Activated naive CD8-positive, alpha-beta T cell treated with anti-CD3 and anti-CD28 coated beads, Interleukin-2, amount 50 U/mL, for 24 hours (primary cell): Measurements from ENCODE around the gene ZNF185.

Source experiments
- ATAC-seq: fragments of 150-1000 bp; cut with Tn5 transposase; one replicate; pipeline ENCODE4 v1.10.0; 2021
- DNase-seq: peaks from one replicate; pipeline ENCODE4 v3.0.0; 2021
- H3K27ac Mint-ChIP-seq: one replicate; pipeline ENCODE4 v1.8.0; 2021; ENCODE audit warnings: mild to moderate bottlenecking, mixed read lengths
- H3K27me3 Mint-ChIP-seq: one replicate; pipeline ENCODE4 v1.8.0; 2021; ENCODE audit warnings: mixed read lengths
- H3K36me3 Mint-ChIP-seq: one replicate; pipeline ENCODE4 v1.8.0; 2021; ENCODE audit warnings: low read depth, mixed read lengths
- H3K4me1 Mint-ChIP-seq: one replicate; pipeline ENCODE4 v1.8.0; 2021; ENCODE audit warnings: mixed read lengths
- H3K4me3 Mint-ChIP-seq: one replicate; pipeline ENCODE4 v1.8.0; 2021; ENCODE audit warnings: mild to moderate bottlenecking, moderate library complexity, mixed read lengths
- H3K9me3 Mint-ChIP-seq: one replicate; pipeline ENCODE4 v1.8.0; 2021; ENCODE audit warnings: mixed read lengths

The ZNF185 gene

GRCh38 chrX:152884171-152884570 is 13.7 kb upstream of the ZNF185 start:
- DNase-seq, result no peak
- Mint-ChIP-seq H3K9me3 (no peaks in the 10 kb centered on the region), H3K27ac (no peak overlapping the region), H3K4me3 (no peak overlapping the region), H3K36me3 (no peaks in the 10 kb centered on the region), H3K4me1 (no peaks in the 10 kb centered on the region), H3K27me3 (peaks cover 4% of the 10 kb centered on the region)
- no peak for ATAC-seq

- DNase-seq, result no peak
- H3K4me1 Mint-ChIP-seq, result no peaks in the 10 kb centered on the region
Measured at GRCh38 chrX:152886716-152887115, 11.2 kb upstream of the ZNF185 start.

GRCh38 chrX:152892499-152892898 is 5.4 kb upstream of the ZNF185 start:
- ATAC-seq (no peak), DNase-seq (no peak)
- no peak overlapping the region for H3K4me3 Mint-ChIP-seq
- peaks cover 27% of the 10 kb centered on the region for H3K27me3 Mint-ChIP-seq
- no peaks in the 10 kb centered on the region for H3K4me1 Mint-ChIP-seq
- no peaks in the 10 kb centered on the region for H3K36me3 Mint-ChIP-seq
- no peaks in the 10 kb centered on the region for H3K9me3 Mint-ChIP-seq
- no peak overlapping the region for H3K27ac Mint-ChIP-seq

More at GRCh38 chrX:152886716-152887115, 11.2 kb upstream of the ZNF185 start:
- H3K27ac Mint-ChIP-seq, result no peak overlapping the region
- no peak for ATAC-seq
- no peaks in the 10 kb centered on the region for H3K36me3 Mint-ChIP-seq
- no peak overlapping the region for H3K4me3 Mint-ChIP-seq
- peaks cover 20% of the 10 kb centered on the region for H3K27me3 Mint-ChIP-seq
- H3K9me3 Mint-ChIP-seq, result no peaks in the 10 kb centered on the region

GRCh38 chrX:152892999-152893891 is 4.6 kb upstream of the ZNF185 start:
- Mint-ChIP-seq H3K27ac (no peak overlapping the region), H3K4me1 (no peaks in the 10 kb centered on the region), H3K9me3 (no peaks in the 10 kb centered on the region), H3K36me3 (no peaks in the 10 kb centered on the region), H3K27me3 (peaks cover 27% of the 10 kb centered on the region), H3K4me3 (no peak overlapping the region)
- ATAC-seq (no peak), DNase-seq (no peak)

GRCh38 chrX:152893980-152894610 is 3.8 kb upstream of the ZNF185 start:
- Mint-ChIP-seq H3K4me3 (no peak overlapping the region), H3K9me3 (no peaks in the 10 kb centered on the region), H3K4me1 (no peaks in the 10 kb centered on the region), H3K27me3 (peaks cover 29% of the 10 kb centered on the region), H3K27ac (no peak overlapping the region), H3K36me3 (no peaks in the 10 kb centered on the region)
- DNase-seq (no peak), ATAC-seq (no peak)

- Mint-ChIP-seq H3K9me3 (no peaks in the 10 kb centered on the region), H3K4me1 (no peaks in the 10 kb centered on the region), H3K27me3 (peaks cover 25% of the 10 kb centered on the region), H3K36me3 (no peaks in the 10 kb centered on the region), H3K27ac (no peak overlapping the region), H3K4me3 (no peak overlapping the region)
- no peak for ATAC-seq
- DNase-seq, result no peak
Measured at GRCh38 chrX:152895121-152895520, 2.7 kb upstream of the ZNF185 start.

- Mint-ChIP-seq H3K27me3 (peaks cover 19% of the 10 kb centered on the region), H3K27ac (no peak overlapping the region), H3K4me3 (no peak overlapping the region), H3K4me1 (no peaks in the 10 kb centered on the region), H3K36me3 (no peaks in the 10 kb centered on the region), H3K9me3 (no peaks in the 10 kb centered on the region)
- DNase-seq, result no peak
- ATAC-seq, result no peak
Measured at GRCh38 chrX:152895724-152896420, 2.0 kb upstream of the ZNF185 start.

- Mint-ChIP-seq H3K4me3 (no peak overlapping the region), H3K27ac (no peak overlapping the region), H3K4me1 (no peaks in the 10 kb centered on the region), H3K27me3 (peaks cover 14% of the 10 kb centered on the region), H3K36me3 (no peaks in the 10 kb centered on the region), H3K9me3 (no peaks in the 10 kb centered on the region)
- DNase-seq, result no peak
- no peak for ATAC-seq
Measured at GRCh38 chrX:152896450-152896849, 1.4 kb upstream of the ZNF185 start.

- no peak for DNase-seq
- peaks cover 14% of the 10 kb centered on the region for H3K27me3 Mint-ChIP-seq
- no peaks in the 10 kb centered on the region for H3K36me3 Mint-ChIP-seq
- no peak overlapping the region for H3K4me3 Mint-ChIP-seq
- H3K9me3 Mint-ChIP-seq, result no peaks in the 10 kb centered on the region
- no peaks in the 10 kb centered on the region for H3K4me1 Mint-ChIP-seq
- no peak overlapping the region for H3K27ac Mint-ChIP-seq
- no peak for ATAC-seq
Measured at GRCh38 chrX:152898442-152898841, 575 bp downstream of the ZNF185 start.

GRCh38 chrX:152899111-152899873 is 1.4 kb downstream of the ZNF185 start:
- Mint-ChIP-seq H3K4me3 (no peak overlapping the region), H3K27me3 (peaks cover 14% of the 10 kb centered on the region), H3K27ac (no peak overlapping the region), H3K9me3 (no peaks in the 10 kb centered on the region), H3K4me1 (no peaks in the 10 kb centered on the region), H3K36me3 (no peaks in the 10 kb centered on the region)
- no peak for DNase-seq
- no peak for ATAC-seq

GRCh38 chrX:152899874-152900719 is 2.2 kb downstream of the ZNF185 start:
- ATAC-seq (no peak), DNase-seq (no peak)
- no peak overlapping the region for H3K27ac Mint-ChIP-seq
- no peaks in the 10 kb centered on the region for H3K9me3 Mint-ChIP-seq
- no peaks in the 10 kb centered on the region for H3K4me1 Mint-ChIP-seq
- no peaks in the 10 kb centered on the region for H3K36me3 Mint-ChIP-seq
- no peak overlapping the region for H3K4me3 Mint-ChIP-seq
- H3K27me3 Mint-ChIP-seq, result peaks cover 14% of the 10 kb centered on the region

- H3K27me3 Mint-ChIP-seq, result peaks cover 14% of the 10 kb centered on the region
- H3K36me3 Mint-ChIP-seq, result no peaks in the 10 kb centered on the region
- no peak for DNase-seq
- no peaks in the 10 kb centered on the region for H3K9me3 Mint-ChIP-seq
- no peak overlapping the region for H3K4me3 Mint-ChIP-seq
- no peak overlapping the region for H3K27ac Mint-ChIP-seq
- ATAC-seq, result no peak
- no peaks in the 10 kb centered on the region for H3K4me1 Mint-ChIP-seq
Measured at GRCh38 chrX:152900937-152901445, 3.1 kb downstream of the ZNF185 start.

- no peak for DNase-seq
- Mint-ChIP-seq H3K4me1 (peaks cover under 1% of the 10 kb centered on the region), H3K9me3 (no peaks in the 10 kb centered on the region), H3K27ac (no peak overlapping the region), H3K27me3 (peaks cover 7% of the 10 kb centered on the region), H3K4me3 (no peak overlapping the region), H3K36me3 (no peaks in the 10 kb centered on the region)
- ATAC-seq, result no peak
Measured at GRCh38 chrX:152901816-152902501, 4.1 kb downstream of the ZNF185 start.
